ENCODE results near the gene MRPL44. TPM values are rescaled to one million over a fixed set of nuclear protein-coding genes. Genes with fewer than 3 reads are reported as not detected.
A peak's percentile ranks its signal among the peaks of the same experiment; 100 is the strongest.

Gene MRPL44
- total and polyA plus RNA-seq, 2 of the 13 experiments (the other 11 are each of a cell fraction or from before 2014, with no cell fraction given), result 38.4 to 78.0 TPM

DNA sequence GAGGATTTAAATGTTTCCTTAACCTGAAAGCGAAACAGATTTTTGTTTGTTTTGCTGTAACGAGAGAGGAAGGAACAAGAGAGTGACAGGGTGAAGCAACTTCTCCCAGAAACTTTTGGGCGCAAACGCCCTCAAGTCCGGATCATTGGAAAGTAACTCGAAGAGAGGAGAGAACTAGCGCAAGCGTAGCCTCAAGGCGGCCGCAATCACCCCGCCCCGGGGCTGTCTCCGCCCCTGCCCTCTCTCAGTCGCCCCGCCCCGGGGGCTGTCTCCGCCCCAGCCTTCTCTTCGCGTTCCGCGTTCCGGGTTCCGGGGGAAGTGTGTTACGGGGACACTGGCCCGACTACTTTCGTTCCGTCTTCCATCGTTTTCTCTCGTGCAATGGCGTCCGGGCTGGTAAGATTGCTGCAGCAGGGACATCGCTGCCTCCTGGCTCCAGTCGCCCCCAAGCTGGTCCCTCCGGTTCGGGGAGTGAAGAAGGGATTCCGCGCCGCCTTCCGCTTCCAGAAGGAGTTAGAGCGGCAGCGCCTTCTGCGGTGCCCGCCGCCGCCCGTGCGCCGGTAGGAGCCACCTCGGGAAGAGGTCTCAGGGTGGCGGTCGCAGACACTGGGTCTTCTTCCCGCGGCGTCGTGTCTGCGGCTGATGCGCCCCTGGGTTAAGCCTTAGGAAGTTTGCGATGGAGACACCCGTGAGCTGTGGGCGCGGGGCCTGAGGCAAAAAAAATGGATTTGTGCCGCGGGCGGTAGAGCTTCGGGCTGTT lies at the start of gene MRPL44 (continued):
- TF ChIP-seq XRCC5 (optimal IDR thresholded peaks at IDR 0.05; ENCODE audit: low read length) (peak; percentile 100), MTF1 (CRISPR knock-in tag; IDR thresholded peaks at IDR 0.05) (0 out of 2 replicates have a peak, but pooled peaks have one; percentile 49), ZNF792 (CRISPR knock-in tag; IDR thresholded peaks at IDR 0.05) (peak; percentile 97), NCOA5 (CRISPR knock-in tag; IDR thresholded peaks at IDR 0.05) (no peak), HMG20B (CRISPR knock-in tag; conservative IDR thresholded peaks at IDR 0.05) (peak; percentile 85), ZNF33B (CRISPR knock-in tag; IDR thresholded peaks at IDR 0.05) (peak; percentile 98), NCOA1 (CRISPR knock-in tag; IDR thresholded peaks at IDR 0.05) (peak; percentile 96), SATB2 (CRISPR knock-in tag; IDR thresholded peaks at IDR 0.05) (peak; percentile 63; the same call in 1 of the 2 replicates), TRIM24 (CRISPR knock-in tag; IDR thresholded peaks at IDR 0.05) (no peak), MTF2 (CRISPR knock-in tag; IDR thresholded peaks at IDR 0.05; ENCODE audit: borderline replicate concordance) (peak; percentile 99), TOPORS (CRISPR knock-in tag; IDR thresholded peaks at IDR 0.05) (peak; percentile 97), ARNT2 (CRISPR knock-in tag; IDR thresholded peaks at IDR 0.05; ENCODE audit: low read depth) (peak; percentile 93), CEBPB (IDR thresholded peaks at IDR 0.05; ENCODE audit: borderline replicate concordance, low read depth, low read length) (peak; percentile 64; the same call in 1 of the 2 replicates), ZNF264 (CRISPR knock-in tag; IDR thresholded peaks at IDR 0.05) (peak; percentile 96), RBM39 (IDR thresholded peaks at IDR 0.05; ENCODE audit: low read depth, low read length, poor library complexity, severe bottlenecking) (peak; percentile 99), TBP (CRISPR knock-in tag; IDR thresholded peaks at IDR 0.05) (peak; percentile 73; the same call in 1 of the 2 replicates), HES4 (CRISPR knock-in tag; IDR thresholded peaks at IDR 0.05; ENCODE audit: borderline replicate concordance) (peak; percentile 96), RNF2 (conservative IDR thresholded peaks at IDR 0.05; ENCODE audit: low read depth) (0 out of 2 replicates have a peak, but pooled peaks have one; percentile 63), RXRB (CRISPR knock-in tag; IDR thresholded peaks at IDR 0.05; ENCODE audit: borderline replicate concordance) (peak; percentile 92), XBP1 (CRISPR knock-in tag; IDR thresholded peaks at IDR 0.05) (peak; percentile 89), ZNF737 (CRISPR knock-in tag; IDR thresholded peaks at IDR 0.05; ENCODE audit: borderline replicate concordance) (no peak; the same call in 1 of the 2 replicates), ZNF839 (CRISPR knock-in tag; IDR thresholded peaks at IDR 0.05; ENCODE audit: borderline replicate concordance) (peak; percentile 95), NKX3-1 (CRISPR knock-in tag; IDR thresholded peaks at IDR 0.05) (peak; percentile 82; the same call in 1 of the 2 replicates)
- TF ChIP-seq, protein P1, sequence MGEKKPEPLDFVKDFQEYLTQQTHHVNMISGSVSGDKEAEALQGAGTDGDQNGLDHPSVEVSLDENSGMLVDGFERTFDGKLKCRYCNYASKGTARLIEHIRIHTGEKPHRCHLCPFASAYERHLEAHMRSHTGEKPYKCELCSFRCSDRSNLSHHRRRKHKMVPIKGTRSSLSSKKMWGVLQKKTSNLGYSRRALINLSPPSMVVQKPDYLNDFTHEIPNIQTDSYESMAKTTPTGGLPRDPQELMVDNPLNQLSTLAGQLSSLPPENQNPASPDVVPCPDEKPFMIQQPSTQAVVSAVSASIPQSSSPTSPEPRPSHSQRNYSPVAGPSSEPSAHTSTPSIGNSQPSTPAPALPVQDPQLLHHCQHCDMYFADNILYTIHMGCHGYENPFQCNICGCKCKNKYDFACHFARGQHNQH (CRISPR knock-in tag; IDR thresholded peaks at IDR 0.05), result peak; percentile 99
- TF ChIP-seq, protein P2, sequence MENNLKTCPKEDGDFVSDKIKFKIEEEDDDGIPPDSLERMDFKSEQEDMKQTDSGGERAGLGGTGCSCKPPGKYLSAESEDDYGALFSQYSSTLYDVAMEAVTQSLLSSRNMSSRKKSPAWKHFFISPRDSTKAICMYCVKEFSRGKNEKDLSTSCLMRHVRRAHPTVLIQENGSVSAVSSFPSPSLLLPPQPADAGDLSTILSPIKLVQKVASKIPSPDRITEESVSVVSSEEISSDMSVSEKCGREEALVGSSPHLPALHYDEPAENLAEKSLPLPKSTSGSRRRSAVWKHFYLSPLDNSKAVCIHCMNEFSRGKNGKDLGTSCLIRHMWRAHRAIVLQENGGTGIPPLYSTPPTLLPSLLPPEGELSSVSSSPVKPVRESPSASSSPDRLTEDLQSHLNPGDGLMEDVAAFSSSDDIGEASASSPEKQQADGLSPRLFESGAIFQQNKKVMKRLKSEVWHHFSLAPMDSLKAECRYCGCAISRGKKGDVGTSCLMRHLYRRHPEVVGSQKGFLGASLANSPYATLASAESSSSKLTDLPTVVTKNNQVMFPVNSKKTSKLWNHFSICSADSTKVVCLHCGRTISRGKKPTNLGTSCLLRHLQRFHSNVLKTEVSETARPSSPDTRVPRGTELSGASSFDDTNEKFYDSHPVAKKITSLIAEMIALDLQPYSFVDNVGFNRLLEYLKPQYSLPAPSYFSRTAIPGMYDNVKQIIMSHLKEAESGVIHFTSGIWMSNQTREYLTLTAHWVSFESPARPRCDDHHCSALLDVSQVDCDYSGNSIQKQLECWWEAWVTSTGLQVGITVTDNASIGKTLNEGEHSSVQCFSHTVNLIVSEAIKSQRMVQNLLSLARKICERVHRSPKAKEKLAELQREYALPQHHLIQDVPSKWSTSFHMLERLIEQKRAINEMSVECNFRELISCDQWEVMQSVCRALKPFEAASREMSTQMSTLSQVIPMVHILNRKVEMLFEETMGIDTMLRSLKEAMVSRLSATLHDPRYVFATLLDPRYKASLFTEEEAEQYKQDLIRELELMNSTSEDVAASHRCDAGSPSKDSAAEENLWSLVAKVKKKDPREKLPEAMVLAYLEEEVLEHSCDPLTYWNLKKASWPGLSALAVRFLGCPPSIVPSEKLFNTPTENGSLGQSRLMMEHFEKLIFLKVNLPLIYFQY (CRISPR knock-in tag; IDR thresholded peaks at IDR 0.05; ENCODE audit: borderline replicate concordance), result peak; percentile 97
- TF ChIP-seq, protein P3, sequence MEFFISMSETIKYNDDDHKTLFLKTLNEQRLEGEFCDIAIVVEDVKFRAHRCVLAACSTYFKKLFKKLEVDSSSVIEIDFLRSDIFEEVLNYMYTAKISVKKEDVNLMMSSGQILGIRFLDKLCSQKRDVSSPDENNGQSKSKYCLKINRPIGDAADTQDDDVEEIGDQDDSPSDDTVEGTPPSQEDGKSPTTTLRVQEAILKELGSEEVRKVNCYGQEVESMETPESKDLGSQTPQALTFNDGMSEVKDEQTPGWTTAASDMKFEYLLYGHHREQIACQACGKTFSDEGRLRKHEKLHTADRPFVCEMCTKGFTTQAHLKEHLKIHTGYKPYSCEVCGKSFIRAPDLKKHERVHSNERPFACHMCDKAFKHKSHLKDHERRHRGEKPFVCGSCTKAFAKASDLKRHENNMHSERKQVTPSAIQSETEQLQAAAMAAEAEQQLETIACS (CRISPR knock-in tag; IDR thresholded peaks at IDR 0.05), result peak; percentile 49; the same call in 1 of the 2 replicates

All from HepG2 (cell line).